ENCODE data around the gene CEP83.

Gene CEP83

GRCh38 chr12:94286583-94287244, 173.0 kb downstream of the CEP83 start:
- TF ChIP-seq CTCF (IDR thresholded peaks at IDR 0.05; ENCODE audit: borderline replicate concordance, extremely low read depth, low read length, poor library complexity, severe bottlenecking) (no peak), EZH2 (IDR thresholded peaks at IDR 0.05; ENCODE audit: borderline replicate concordance, low read depth, low read length, severe bottlenecking) (no peak)

GRCh38 chr12:94285943-94286582, 173.6 kb downstream of the CEP83 start:
- Histone ChIP-seq H4K20me1 (ENCODE audit: insufficient read depth, low read length) (no peaks in the 10 kb centered on the region), H3K4me3 (ENCODE audit: low read depth in 1 of 2, low read length in 2 of 2) (no peak overlapping the region), H3K36me3 (ENCODE audit: insufficient read depth, low read length) (0 out of 2 replicates have a peak, but pooled peaks cover 3% of the 10 kb centered on the region), H3K4me1 (ENCODE audit: insufficient read depth, low read length) (no peaks in the 10 kb centered on the region), H3K4me2 (ENCODE audit: insufficient read depth, low read length) (no peak overlapping the region), H3K9ac (ENCODE audit: low read depth, low read length) (no peak overlapping the region), H3K27ac (ENCODE audit: low read length) (no peak overlapping the region), H3K79me2 (ENCODE audit: insufficient read depth, low read length) (no peaks in the 10 kb centered on the region), H3K27me3 (ENCODE audit: insufficient read depth, low read length, poor library complexity) (no peaks in the 10 kb centered on the region), H3K9me3 (ENCODE audit: insufficient read depth, low read length, severe bottlenecking) (no peaks in the 10 kb centered on the region), H2AFZ (ENCODE audit: low read depth, low read length) (no peak overlapping the region)
- TF ChIP-seq EZH2 (IDR thresholded peaks at IDR 0.05; ENCODE audit: borderline replicate concordance, low read depth, low read length, severe bottlenecking) = no peak
- no peak for TF ChIP-seq CTCF (IDR thresholded peaks at IDR 0.05; ENCODE audit: borderline replicate concordance, extremely low read depth, low read length, poor library complexity, severe bottlenecking)
- no peak for ATAC-seq (ENCODE audit: insufficient read depth, low read depth)
- no peak for DNase-seq

More at GRCh38 chr12:94286583-94287244, 173.0 kb downstream of the CEP83 start:
- DNase-seq = no peak
- Histone ChIP-seq H4K20me1 (ENCODE audit: insufficient read depth, low read length) (no peaks in the 10 kb centered on the region), H3K9me3 (ENCODE audit: insufficient read depth, low read length, severe bottlenecking) (no peaks in the 10 kb centered on the region), H3K36me3 (ENCODE audit: insufficient read depth, low read length) (0 out of 2 replicates have a peak, but pooled peaks cover 3% of the 10 kb centered on the region), H3K79me2 (ENCODE audit: insufficient read depth, low read length) (no peaks in the 10 kb centered on the region), H3K9ac (ENCODE audit: low read depth, low read length) (no peak overlapping the region), H3K27me3 (ENCODE audit: insufficient read depth, low read length, poor library complexity) (no peaks in the 10 kb centered on the region), H3K27ac (ENCODE audit: low read length) (no peak overlapping the region), H3K4me3 (ENCODE audit: low read depth in 1 of 2, low read length in 2 of 2) (no peak overlapping the region), H3K4me2 (ENCODE audit: insufficient read depth, low read length) (no peak overlapping the region), H2AFZ (ENCODE audit: low read depth, low read length) (no peak overlapping the region), H3K4me1 (ENCODE audit: insufficient read depth, low read length) (no peaks in the 10 kb centered on the region)
- no peak for ATAC-seq (ENCODE audit: insufficient read depth, low read depth)

GRCh38 chr12:94284859-94285258, 174.8 kb downstream of the CEP83 start:
- H3K4me2 ChIP-seq (ENCODE audit: insufficient read depth, low read length) = no peak overlapping the region
- no peak overlapping the region for H3K27ac ChIP-seq (ENCODE audit: low read length)
- H3K27me3 ChIP-seq (ENCODE audit: insufficient read depth, low read length, poor library complexity) = no peaks in the 10 kb centered on the region
- no peaks in the 10 kb centered on the region for H3K4me1 ChIP-seq (ENCODE audit: insufficient read depth, low read length)
- no peaks in the 10 kb centered on the region for H3K79me2 ChIP-seq (ENCODE audit: insufficient read depth, low read length)
- H2AFZ ChIP-seq (ENCODE audit: low read depth, low read length) = no peak overlapping the region
- TF ChIP-seq EZH2 (IDR thresholded peaks at IDR 0.05; ENCODE audit: borderline replicate concordance, low read depth, low read length, severe bottlenecking) = no peak
- no peak for TF ChIP-seq CTCF (IDR thresholded peaks at IDR 0.05; ENCODE audit: borderline replicate concordance, extremely low read depth, low read length, poor library complexity, severe bottlenecking)
- no peak overlapping the region for H3K9ac ChIP-seq (ENCODE audit: low read depth, low read length)
- H3K9me3 ChIP-seq (ENCODE audit: insufficient read depth, low read length, severe bottlenecking) = no peaks in the 10 kb centered on the region
- H3K4me3 ChIP-seq (ENCODE audit: low read depth in 1 of 2, low read length in 2 of 2) = no peak overlapping the region
- H4K20me1 ChIP-seq (ENCODE audit: insufficient read depth, low read length) = no peaks in the 10 kb centered on the region
- 0 out of 2 replicates have a peak, but pooled peaks cover 4% of the 10 kb centered on the region for H3K36me3 ChIP-seq (ENCODE audit: insufficient read depth, low read length)
- ATAC-seq (ENCODE audit: insufficient read depth, low read depth) (no peak), DNase-seq (no peak)

All from DND-41 (cell line).